IPS DF 4.7 (cell line): ENCODE data around the gene DAD1.
"Not testable (repeated sequence)": the region's sequence is repeated elsewhere in the genome, so short reads cannot be mapped to it uniquely, and the experiment has no call there.

ENCODE experiments used
- DNase-seq: peaks from one replicate; pipeline ENCODE4 v3.0.0-alpha.2; 2013; ENCODE audit warnings: low spot score; ENCODE audit errors: extremely low read depth

The DAD1 gene

GRCh38 chr14:22569106-22569736 is 19.8 kb downstream of the DAD1 start:
- no peak for DNase-seq

- no peak for DNase-seq
Observed at GRCh38 chr14:22567437-22567836, 21.6 kb downstream of the DAD1 start.

GRCh38 chr14:22566845-22567244 is 22.2 kb downstream of the DAD1 start:
- DNase-seq = no peak

GRCh38 chr14:22566266-22566665 is 22.8 kb downstream of the DAD1 start:
- DNase-seq = not testable (repeated sequence)

- DNase-seq = no peak
Observed at GRCh38 chr14:22565391-22565945, 23.6 kb downstream of the DAD1 start.

- DNase-seq = no peak
Observed at GRCh38 chr14:22564463-22564862, 24.6 kb downstream of the DAD1 start.

- DNase-seq = no peak
Observed at GRCh38 chr14:22563987-22564386, 25.0 kb downstream of the DAD1 start.

GRCh38 chr14:22561661-22562579 is 27.1 kb downstream of the DAD1 start:
- DNase-seq = no peak

- DNase-seq = no peak
Observed at GRCh38 chr14:22561366-22561660, 27.7 kb downstream of the DAD1 start.

GRCh38 chr14:22560662-22561365 is 28.2 kb downstream of the DAD1 start:
- DNase-seq = no peak

- no peak for DNase-seq
Observed at GRCh38 chr14:22559041-22559440, 30.0 kb downstream of the DAD1 start.

GRCh38 chr14:22558221-22558913 is 30.7 kb downstream of the DAD1 start:
- DNase-seq = no peak

- no peak for DNase-seq
Observed at GRCh38 chr14:22557846-22558220, 31.2 kb downstream of the DAD1 start.

- DNase-seq = no peak
Observed at GRCh38 chr14:22556990-22557623, 31.9 kb downstream of the DAD1 start.

- no peak for DNase-seq
Observed at GRCh38 chr14:22556021-22556989, 32.7 kb downstream of the DAD1 start.

- DNase-seq = no peak
Observed at GRCh38 chr14:22555384-22556011, 33.5 kb downstream of the DAD1 start.

GRCh38 chr14:22554498-22555383 is 34.3 kb downstream of the DAD1 start:
- DNase-seq = no peak

GRCh38 chr14:22553861-22554497 is 35.0 kb downstream of the DAD1 start:
- DNase-seq = not testable (repeated sequence)
